Measurements from ENCODE around the gene DMKN.

The DMKN gene

GRCh38 chr19:35545855-35546381 is 32.5 kb upstream of the DMKN start:
- no peak for DNase-seq
- intact Hi-C loops (cut with DNase I; ENCODE audit: low total_unique reads), result loop anchor here (5.0 kb wide), 3 partner anchors 66 to 171 kb away; partner anchors contain the start of genes HAUS5, KMT2B and RBM42
- peak overlapping the region; percentile 87 to 89 for H3K27ac ChIP-seq

DNA sequence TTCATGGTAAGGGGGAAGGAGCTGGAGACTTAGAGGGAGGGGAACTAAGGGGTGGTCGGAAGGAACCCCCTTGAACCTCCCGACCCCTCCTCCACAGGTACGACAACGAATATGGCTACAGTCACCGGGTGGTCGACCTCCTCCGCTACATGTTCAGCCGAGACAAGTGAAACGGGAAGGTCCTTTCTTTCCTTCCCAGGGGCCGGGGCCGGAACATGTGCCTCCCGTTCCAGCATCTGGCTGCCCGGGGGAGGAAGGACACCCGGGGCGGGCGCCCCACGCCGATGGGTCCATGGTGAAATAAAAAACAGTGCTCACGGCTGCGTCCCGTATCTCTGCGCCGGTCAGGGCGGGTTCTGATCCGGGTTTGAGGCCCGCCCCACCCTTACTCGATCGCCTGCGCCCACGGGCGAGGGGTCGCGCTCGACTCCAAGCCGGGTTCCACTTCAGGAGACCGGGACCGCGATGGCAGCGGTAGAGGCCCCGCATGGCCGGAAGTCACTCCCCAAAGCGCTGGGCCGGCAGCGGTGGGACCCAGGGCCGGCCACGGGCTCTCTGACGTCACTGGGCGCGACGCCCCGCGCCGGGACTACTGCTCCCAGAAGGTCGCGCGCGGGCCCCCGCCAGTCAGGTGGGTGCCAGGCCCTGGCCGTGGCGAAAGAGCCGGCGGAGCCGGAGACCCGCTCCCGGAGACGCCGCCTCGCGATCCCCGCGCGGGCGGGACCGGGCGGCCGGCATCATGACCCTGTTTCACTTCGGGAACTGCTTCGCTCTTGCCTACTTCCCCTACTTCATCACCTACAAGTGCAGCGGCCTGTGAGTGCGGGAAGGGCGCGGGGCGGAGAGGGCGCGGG is 31.8 kb upstream of the DMKN start, which contains the start of gene TMEM147:
Gene TMEM147, plus strand, starts transcription at position 626 of the 854 bp plus-strand sequence. Its CDS starts 114 bp downstream, at position 740.
- no peak for TF ChIP-seq CTCF (IDR thresholded peaks at IDR 0.05)
- H3K4me3 ChIP-seq, result peak within 1 kb of the TSS; percentile 79
- intact Hi-C loops (cut with DNase I; ENCODE audit: low total_unique reads), result loop anchor here (5.0 kb wide), 3 partner anchors 67 to 172 kb away; partner anchors contain the start of genes HAUS5, KMT2B and RBM42
- DNase-seq, result peak; percentile 92 to 96
- no peaks in the 10 kb centered on the region for H3K27me3 ChIP-seq
- H3K4me1 ChIP-seq, result peaks cover 7 to 32% (median 20%) of the 10 kb centered on the region in 4 donors
- H3K36me3 ChIP-seq, result peaks cover 0 to 8% (median 3%) of the 10 kb centered on the region in 3 donors
- no peaks in the 10 kb centered on the region for H3K9me3 ChIP-seq
- peak within 1 kb of the TSS; percentile 87 to 89 for H3K27ac ChIP-seq

More at GRCh38 chr19:35545855-35546381, 32.5 kb upstream of the DMKN start:
- no peak for TF ChIP-seq CTCF (IDR thresholded peaks at IDR 0.05)
- Histone ChIP-seq H3K36me3 (peaks cover 0 to 8% (median 6%) of the 10 kb centered on the region in 3 donors), H3K27me3 (no peaks in the 10 kb centered on the region), H3K4me1 (peaks cover 7 to 32% (median 20%) of the 10 kb centered on the region in 4 donors), H3K9me3 (no peaks in the 10 kb centered on the region), H3K4me3 (peak overlapping the region; percentile 79)

DNA sequence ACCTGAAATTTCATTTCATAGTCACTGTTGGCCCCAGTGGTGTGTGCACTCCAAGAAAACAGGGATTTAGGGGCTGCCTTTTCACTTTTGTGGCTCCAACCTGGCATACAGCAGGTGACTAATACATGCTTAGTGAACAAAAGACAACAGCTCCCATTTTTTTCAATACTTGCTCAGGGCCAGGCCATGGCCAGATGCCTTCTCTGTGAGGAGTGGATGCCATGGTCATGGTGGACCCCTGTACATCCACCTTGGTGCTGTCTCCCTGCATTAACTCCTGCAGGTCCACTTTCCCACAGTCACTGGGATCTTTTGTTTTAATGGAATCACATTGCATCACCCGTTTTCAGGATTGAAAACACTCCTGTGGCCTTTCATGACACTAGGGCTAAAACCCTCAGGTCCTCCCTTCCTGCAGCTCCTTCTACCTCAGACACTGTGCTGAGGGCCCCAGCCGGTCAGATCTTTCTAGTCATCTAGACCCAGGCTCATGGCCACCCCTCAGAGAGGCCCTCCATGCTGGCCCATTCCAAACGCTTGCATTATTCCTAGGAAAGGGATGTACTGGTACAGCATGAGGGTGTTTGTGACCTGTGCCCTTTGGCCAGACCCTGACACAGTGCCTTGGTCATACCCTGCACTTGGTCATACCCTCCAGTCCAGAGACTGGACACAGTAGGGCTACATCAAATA is 30.8 kb upstream of the DMKN start:
- Histone ChIP-seq H3K9me3 (no peaks in the 10 kb centered on the region), H3K27me3 (no peaks in the 10 kb centered on the region), H3K36me3 (peaks cover 0 to 8% (median 0%) of the 10 kb centered on the region in 3 donors), H3K4me3 (peak overlapping the region; percentile 79), H3K27ac (peak overlapping the region in 1 of 2 donors; percentile 89), H3K4me1 (peaks cover 7 to 32% (median 20%) of the 10 kb centered on the region in 4 donors)
- no peak for TF ChIP-seq CTCF (IDR thresholded peaks at IDR 0.05)
- DNase-seq, result no peak
- intact Hi-C loops (cut with DNase I; ENCODE audit: low total_unique reads), result no loop called here

- peaks cover 7 to 31% (median 20%) of the 10 kb centered on the region in 4 donors for H3K4me1 ChIP-seq
- TF ChIP-seq CTCF (IDR thresholded peaks at IDR 0.05), result no peak
- H3K36me3 ChIP-seq, result peaks cover 0 to 8% (median 0%) of the 10 kb centered on the region in 3 donors
- H3K4me3 ChIP-seq, result no peak overlapping the region
- intact Hi-C loops (cut with DNase I; ENCODE audit: low total_unique reads), result no loop called here
- H3K27ac ChIP-seq, result no peak overlapping the region
- H3K27me3 ChIP-seq, result no peaks in the 10 kb centered on the region
- DNase-seq, result no peak
- no peaks in the 10 kb centered on the region for H3K9me3 ChIP-seq
Observed at GRCh38 chr19:35543280-35544109, 30.0 kb upstream of the DMKN start.

DNA sequence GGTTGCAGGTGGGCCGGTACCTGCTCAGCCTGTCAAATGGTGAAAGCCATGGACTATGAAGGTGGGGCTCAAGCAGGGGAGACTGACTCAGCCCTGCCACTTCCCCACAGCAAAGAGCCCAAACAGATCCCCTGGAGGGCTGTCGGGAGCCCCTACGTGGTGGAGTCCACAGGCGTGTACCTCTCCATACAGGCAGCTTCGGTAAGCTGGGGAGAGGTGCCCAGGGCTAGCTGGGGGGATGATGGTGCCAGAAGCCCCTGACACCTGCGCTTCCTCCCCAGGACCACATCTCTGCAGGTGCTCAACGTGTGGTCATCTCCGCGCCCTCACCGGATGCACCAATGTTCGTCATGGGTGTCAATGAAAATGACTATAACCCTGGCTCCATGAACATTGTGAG is 28.8 kb upstream of the DMKN start:
- Histone ChIP-seq H3K9me3 (no peaks in the 10 kb centered on the region), H3K36me3 (no peaks in the 10 kb centered on the region), H3K4me1 (peaks cover 7 to 24% (median 20%) of the 10 kb centered on the region in 4 donors), H3K27ac (no peak overlapping the region), H3K27me3 (peaks cover 0 to under 1% of the 10 kb centered on the region in 2 donors), H3K4me3 (no peak overlapping the region)
- intact Hi-C loops (cut with DNase I; ENCODE audit: low total_unique reads), result no loop called here
- TF ChIP-seq CTCF (IDR thresholded peaks at IDR 0.05), result no peak
- no peak for DNase-seq

Data from tibial artery (tissue), 4 donors.